HG02642 (cell line): Measurements from ENCODE around the gene KRTAP25-1.

Experiments
- ATAC-seq: cut with Tn5 transposase; IDR thresholded peaks from one replicate; pipeline ENCODE4 v1.9.1; 2021; ENCODE audit warnings: mild to moderate bottlenecking; ENCODE audit not compliant: unreplicated experiment, poor library complexity

The KRTAP25-1 gene

DNA sequence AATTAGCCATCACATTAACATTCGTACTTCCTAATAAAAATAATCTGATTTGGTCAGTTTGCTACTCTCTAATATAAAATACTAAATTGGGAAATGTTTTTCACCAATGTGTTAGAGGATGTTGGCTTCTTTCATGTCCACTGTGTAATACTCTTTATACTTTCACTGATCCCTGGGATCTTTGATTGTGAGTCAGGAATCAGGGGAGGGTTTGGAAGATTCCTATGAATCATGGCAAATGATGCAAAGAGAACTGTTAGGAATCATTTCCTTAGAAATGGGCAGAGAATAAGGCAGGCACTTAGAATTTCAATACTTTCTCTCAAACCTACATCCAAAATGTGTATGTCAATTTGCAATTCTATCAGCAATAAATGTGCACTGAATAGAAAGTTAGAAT lies 37.5 kb downstream of the KRTAP25-1 start:
- ATAC-seq: no peak

DNA sequence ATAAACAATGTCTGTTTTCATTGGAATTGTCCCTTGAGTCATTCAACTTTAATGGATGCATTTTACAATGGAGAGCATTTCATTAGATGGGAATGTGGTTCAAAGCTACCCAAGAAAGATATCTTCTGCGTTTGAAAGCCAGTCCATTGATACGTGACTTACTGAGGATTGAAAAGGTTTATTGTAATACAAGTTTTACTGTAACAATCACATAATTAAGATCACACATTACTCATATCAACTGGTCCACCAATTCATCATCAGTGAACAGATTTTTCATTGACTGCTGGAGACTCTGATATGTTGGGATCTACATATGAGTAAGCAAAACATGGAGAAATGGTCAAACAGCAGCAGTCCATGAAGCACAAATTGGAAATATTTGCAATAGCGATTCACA lies 39.4 kb downstream of the KRTAP25-1 start:
- no peak for ATAC-seq

DNA sequence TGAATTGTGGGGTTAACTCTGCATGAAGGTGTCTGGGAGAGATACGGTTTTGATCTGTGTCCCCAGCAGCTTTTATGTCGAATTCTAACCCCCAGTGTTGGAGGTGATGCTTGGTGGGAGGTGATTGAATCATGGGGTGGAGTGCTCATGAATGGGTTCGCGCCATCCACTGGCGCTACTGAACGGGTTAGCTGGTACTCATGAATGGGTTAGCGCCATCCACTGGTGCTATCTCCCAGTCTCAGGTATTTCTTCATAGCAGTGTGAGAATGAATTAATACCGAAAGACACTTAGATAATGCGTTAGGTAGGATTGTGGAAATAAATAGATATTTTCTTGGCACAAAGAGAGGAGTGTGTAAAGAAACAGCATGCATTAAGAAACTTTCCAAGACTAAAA lies 40.5 kb downstream of the KRTAP25-1 start:
- ATAC-seq: no peak

DNA sequence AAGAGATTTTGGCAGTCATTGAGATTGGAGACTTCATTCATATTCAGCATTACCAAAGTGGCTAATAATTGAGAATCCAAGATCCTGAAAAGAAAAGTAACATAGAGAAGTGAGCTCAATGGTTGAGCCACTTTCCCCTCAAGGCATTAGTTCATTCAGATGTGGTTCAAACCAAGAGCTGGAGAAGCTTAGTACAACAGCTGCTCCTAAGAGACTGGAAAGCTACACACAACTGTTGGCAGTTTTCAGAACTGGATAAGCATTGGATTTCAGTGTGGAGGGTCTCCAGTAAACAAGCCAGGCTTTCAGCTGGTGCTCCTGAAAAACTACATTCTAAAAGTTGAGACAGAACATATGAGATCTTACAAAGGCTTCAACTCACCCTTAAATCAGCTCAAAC lies 44.3 kb downstream of the KRTAP25-1 start:
- no peak for ATAC-seq

DNA sequence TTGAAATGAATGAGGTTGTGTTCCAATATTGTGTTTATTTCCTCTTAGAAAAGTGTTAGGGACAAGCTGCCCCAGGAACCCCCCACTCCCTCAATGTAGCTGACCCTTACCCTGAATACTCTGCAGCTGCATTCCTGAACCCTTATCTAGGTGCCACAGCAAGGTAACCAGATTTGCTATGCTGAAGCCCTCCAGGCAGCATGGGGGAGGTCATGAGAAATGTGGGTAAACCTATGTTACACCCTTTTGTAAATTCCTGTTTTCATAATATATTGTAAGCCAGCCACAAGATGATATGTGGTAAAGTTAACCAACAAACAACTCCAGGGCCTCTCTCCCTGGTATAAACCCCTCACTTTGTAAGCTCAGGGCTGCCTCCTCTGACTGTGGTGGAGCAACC lies 45.6 kb downstream of the KRTAP25-1 start:
- no peak for ATAC-seq

DNA sequence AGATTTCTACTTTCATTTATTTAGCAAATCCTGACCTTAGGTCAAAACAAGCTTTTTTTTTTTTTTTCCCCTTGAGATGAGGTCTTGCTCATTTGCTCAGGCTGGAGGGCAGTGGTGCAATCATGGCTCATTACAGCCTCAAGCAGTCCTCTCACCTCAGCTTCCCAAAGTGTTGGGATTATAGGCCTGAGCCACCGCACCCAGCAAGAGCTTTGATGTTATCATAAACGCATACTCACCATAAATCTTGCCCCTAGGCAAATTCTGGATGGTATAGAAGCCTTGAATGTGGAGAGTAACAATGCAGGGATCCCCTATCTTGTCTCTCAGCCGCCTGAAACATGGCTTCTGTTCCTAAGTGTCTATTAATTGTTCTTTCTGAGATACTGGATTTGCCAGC lies 48.7 kb downstream of the KRTAP25-1 start:
- no peak for ATAC-seq
